Nephron progenitor cell (in vitro differentiated cells): ENCODE measurements around the gene RPS6KA2.

Experiments
- DNase-seq: peaks from one replicate; pipeline ENCODE4 v3.0.0; 2021
- H3K27ac Mint-ChIP-seq: 2 replicates; pipeline ENCODE4 v1.8.0; 2021; ENCODE audit warnings: mild to moderate bottlenecking, moderate library complexity, mixed read lengths
- H3K27me3 Mint-ChIP-seq: 2 replicates; pipeline ENCODE4 v1.8.0; 2021; ENCODE audit warnings: mild to moderate bottlenecking, low read depth, mixed read lengths; ENCODE audit not compliant: poor library complexity
- H3K36me3 Mint-ChIP-seq: 2 replicates; pipeline ENCODE4 v1.8.0; 2021; ENCODE audit warnings: low read depth, mixed read lengths
- H3K4me1 Mint-ChIP-seq: 2 replicates; pipeline ENCODE4 v1.8.0; 2021; ENCODE audit warnings: mixed read lengths
- H3K4me3 Mint-ChIP-seq: 2 replicates; pipeline ENCODE4 v1.8.0; 2021; ENCODE audit warnings: mild to moderate bottlenecking, moderate library complexity, mixed read lengths
- H3K9me3 Mint-ChIP-seq: 2 replicates; pipeline ENCODE4 v1.8.0; 2021; ENCODE audit warnings: mild to moderate bottlenecking, moderate library complexity, mixed read lengths
- CTCF ChIP-seq: fragments of 200-600 bp; sonication (generic); IDR thresholded peaks from 2 replicates; pipeline ENCODE4 v1.5.0; 2021; ENCODE audit warnings: antibody characterized with exemption

RPS6KA2 gene

GRCh38 chr6:166477647-166478365 is 149.2 kb downstream of the RPS6KA2 start:
- peaks cover 11% of the 10 kb centered on the region for H3K27me3 Mint-ChIP-seq
- DNase-seq: no peak
- no peaks in the 10 kb centered on the region for H3K9me3 Mint-ChIP-seq
- no peak overlapping the region for H3K4me3 Mint-ChIP-seq
- H3K36me3 Mint-ChIP-seq: no peaks in the 10 kb centered on the region
- TF ChIP-seq CTCF: no peak
- peaks cover 67% of the 10 kb centered on the region for H3K4me1 Mint-ChIP-seq
- no peak overlapping the region for H3K27ac Mint-ChIP-seq

- DNase-seq: no peak
- Mint-ChIP-seq H3K36me3 (no peaks in the 10 kb centered on the region), H3K4me1 (peaks cover 67% of the 10 kb centered on the region), H3K27ac (no peak overlapping the region), H3K9me3 (no peaks in the 10 kb centered on the region), H3K4me3 (no peak overlapping the region), H3K27me3 (peaks cover 11% of the 10 kb centered on the region)
- TF ChIP-seq CTCF: no peak
Measured at GRCh38 chr6:166476634-166477215, 150.3 kb downstream of the RPS6KA2 start.

GRCh38 chr6:166476061-166476591 is 150.9 kb downstream of the RPS6KA2 start:
- Mint-ChIP-seq H3K4me1 (peaks cover 68% of the 10 kb centered on the region), H3K9me3 (no peaks in the 10 kb centered on the region), H3K4me3 (no peak overlapping the region), H3K36me3 (no peaks in the 10 kb centered on the region), H3K27ac (no peak overlapping the region), H3K27me3 (peaks cover 11% of the 10 kb centered on the region)
- no peak for DNase-seq
- TF ChIP-seq CTCF: no peak

GRCh38 chr6:166474721-166475565 is 152.1 kb downstream of the RPS6KA2 start:
- Mint-ChIP-seq H3K36me3 (no peaks in the 10 kb centered on the region), H3K27ac (no peak overlapping the region), H3K9me3 (no peaks in the 10 kb centered on the region), H3K27me3 (peaks cover 11% of the 10 kb centered on the region), H3K4me3 (no peak overlapping the region), H3K4me1 (peaks cover 68% of the 10 kb centered on the region)
- no peak for TF ChIP-seq CTCF
- no peak for DNase-seq

GRCh38 chr6:166473886-166474571 is 153.0 kb downstream of the RPS6KA2 start:
- TF ChIP-seq CTCF: no peak
- no peak for DNase-seq
- Mint-ChIP-seq H3K27me3 (peaks cover 11% of the 10 kb centered on the region), H3K4me1 (peaks cover 62% of the 10 kb centered on the region), H3K27ac (no peak overlapping the region), H3K4me3 (no peak overlapping the region), H3K36me3 (no peaks in the 10 kb centered on the region), H3K9me3 (no peaks in the 10 kb centered on the region)
